ENCODE data around the gene MYLK. TPM values are rescaled to one million over a fixed set of nuclear protein-coding genes. Genes with fewer than 3 reads are reported as not detected.

MYLK gene
- total RNA-seq, 1 donor from 2014 or later, result 4.3 TPM

- TF ChIP-seq CTCF (IDR thresholded peaks at IDR 0.05; ENCODE audit: partially characterized antibody, unreplicated experiment), result no peak
- peaks cover 7% of the 10 kb centered on the region for H3K4me1 Mint-ChIP-seq (ENCODE audit: low read depth, unreplicated experiment)
- no peak overlapping the region for H3K4me3 Mint-ChIP-seq (ENCODE audit: unreplicated experiment)
- DNase-seq, result no peak
- no peaks in the 10 kb centered on the region for H3K9me3 Mint-ChIP-seq (ENCODE audit: unreplicated experiment)
- no peaks in the 10 kb centered on the region for H3K36me3 Mint-ChIP-seq (ENCODE audit: unreplicated experiment)
- H3K27ac Mint-ChIP-seq (ENCODE audit: unreplicated experiment), result no peak overlapping the region
- H3K27me3 Mint-ChIP-seq (ENCODE audit: unreplicated experiment), result no peaks in the 10 kb centered on the region
Observed at GRCh38 chr3:123801474-123801873, 82.7 kb downstream of the MYLK start.

- Mint-ChIP-seq H3K27me3 (ENCODE audit: unreplicated experiment) (no peaks in the 10 kb centered on the region), H3K9me3 (ENCODE audit: unreplicated experiment) (no peaks in the 10 kb centered on the region), H3K4me1 (ENCODE audit: low read depth, unreplicated experiment) (peaks cover 7% of the 10 kb centered on the region), H3K4me3 (ENCODE audit: unreplicated experiment) (no peak overlapping the region), H3K36me3 (ENCODE audit: unreplicated experiment) (no peaks in the 10 kb centered on the region), H3K27ac (ENCODE audit: unreplicated experiment) (no peak overlapping the region)
- TF ChIP-seq CTCF (IDR thresholded peaks at IDR 0.05; ENCODE audit: partially characterized antibody, unreplicated experiment), result no peak
- no peak for DNase-seq
Observed at GRCh38 chr3:123800362-123800682, 83.8 kb downstream of the MYLK start.

GRCh38 chr3:123799544-123800361, 84.4 kb downstream of the MYLK start:
- no peaks in the 10 kb centered on the region for H3K9me3 Mint-ChIP-seq (ENCODE audit: unreplicated experiment)
- peaks cover 3% of the 10 kb centered on the region for H3K4me1 Mint-ChIP-seq (ENCODE audit: low read depth, unreplicated experiment)
- no peak for TF ChIP-seq CTCF (IDR thresholded peaks at IDR 0.05; ENCODE audit: partially characterized antibody, unreplicated experiment)
- no peak overlapping the region for H3K27ac Mint-ChIP-seq (ENCODE audit: unreplicated experiment)
- H3K36me3 Mint-ChIP-seq (ENCODE audit: unreplicated experiment), result no peaks in the 10 kb centered on the region
- no peak for DNase-seq
- no peaks in the 10 kb centered on the region for H3K27me3 Mint-ChIP-seq (ENCODE audit: unreplicated experiment)
- no peak overlapping the region for H3K4me3 Mint-ChIP-seq (ENCODE audit: unreplicated experiment)

- Mint-ChIP-seq H3K36me3 (ENCODE audit: unreplicated experiment) (no peaks in the 10 kb centered on the region), H3K4me1 (ENCODE audit: low read depth, unreplicated experiment) (peaks cover under 1% of the 10 kb centered on the region), H3K27me3 (ENCODE audit: unreplicated experiment) (no peaks in the 10 kb centered on the region), H3K9me3 (ENCODE audit: unreplicated experiment) (no peaks in the 10 kb centered on the region), H3K4me3 (ENCODE audit: unreplicated experiment) (no peak overlapping the region), H3K27ac (ENCODE audit: unreplicated experiment) (no peak overlapping the region)
- no peak for TF ChIP-seq CTCF (IDR thresholded peaks at IDR 0.05; ENCODE audit: partially characterized antibody, unreplicated experiment)
- DNase-seq, result no peak
Observed at GRCh38 chr3:123798550-123798949, 85.6 kb downstream of the MYLK start.

- Mint-ChIP-seq H3K27ac (ENCODE audit: unreplicated experiment) (no peak overlapping the region), H3K36me3 (ENCODE audit: unreplicated experiment) (no peaks in the 10 kb centered on the region), H3K4me3 (ENCODE audit: unreplicated experiment) (no peak overlapping the region), H3K9me3 (ENCODE audit: unreplicated experiment) (no peaks in the 10 kb centered on the region), H3K27me3 (ENCODE audit: unreplicated experiment) (no peaks in the 10 kb centered on the region), H3K4me1 (ENCODE audit: low read depth, unreplicated experiment) (no peaks in the 10 kb centered on the region)
- DNase-seq, result no peak
- no peak for TF ChIP-seq CTCF (IDR thresholded peaks at IDR 0.05; ENCODE audit: partially characterized antibody, unreplicated experiment)
Observed at GRCh38 chr3:123795471-123796251, 88.5 kb downstream of the MYLK start.
